Measurements from ENCODE around the gene SLC27A1. TPM values are rescaled to one million over a fixed set of nuclear protein-coding genes. Genes with fewer than 3 reads are reported as not detected.

SLC27A1 gene
- polyA plus RNA-seq, 1 of the 3 experiments (the other 2 are of a cell fraction): 15.0 TPM

GRCh38 chr19:17544418-17544817 lies 74.1 kb downstream of the SLC27A1 start (continued):
- no peak for TF ChIP-seq REST (IDR thresholded peaks at IDR 0.05; ENCODE audit: low read depth, low read length)
- TF ChIP-seq CHD2 (IDR thresholded peaks at IDR 0.05; ENCODE audit: low read length, partially characterized antibody): no peak
- TF ChIP-seq TCF12 (IDR thresholded peaks at IDR 0.05): no peak
- TF ChIP-seq FOSL2 (IDR thresholded peaks at IDR 0.05; ENCODE audit: borderline replicate concordance, low read depth): no peak
- TF ChIP-seq RAD21 (IDR thresholded peaks at IDR 0.05; ENCODE audit: low read length): no peak

- Histone ChIP-seq H3K27ac (ENCODE audit: low read depth in 2 of 2, low read length in 1 of 2) (no peak overlapping the region), H3K9me2 (no peaks in the 10 kb centered on the region), H3K4me2 (no peak overlapping the region), H4K20me1 (ENCODE audit: insufficient read depth) (no peaks in the 10 kb centered on the region), H3K36me3 (replicated peaks in 1 of 2; ENCODE audit: control insufficient read depth in 1 of 2, insufficient read depth in 2 of 2, low read length in 1 of 2) (no peaks in the 10 kb centered on the region), H3K4me3 (ENCODE audit: low read depth in 2 of 2, low read length in 1 of 2) (no peak overlapping the region), H3K9me3 (no peaks in the 10 kb centered on the region), H2AFZ (ENCODE audit: low read depth) (no peak overlapping the region), H3K79me2 (ENCODE audit: insufficient read depth) (no peaks in the 10 kb centered on the region), H3K9ac (no peak overlapping the region), H3F3A (replicated peaks; ENCODE audit: insufficient read depth) (no peaks in the 10 kb centered on the region), H3K27me3 (ENCODE audit: insufficient read depth) (no peaks in the 10 kb centered on the region), H3K4me1 (ENCODE audit: control insufficient read depth in 1 of 2, insufficient read depth in 2 of 2, low read depth in 1 of 2, low read length in 1 of 2) (no peaks in the 10 kb centered on the region)
- TF ChIP-seq JUND (IDR thresholded peaks at IDR 0.05) (no peak), NRF1 (IDR thresholded peaks at IDR 0.05; ENCODE audit: low read depth, low read length) (no peak), EZH2phosphoT487 (IDR thresholded peaks at IDR 0.05; ENCODE audit: borderline replicate concordance, low read depth) (no peak), TAF1 (IDR thresholded peaks at IDR 0.05; ENCODE audit: borderline replicate concordance, low read depth, low read length) (no peak)
- CTCF ChIA-PET: no interaction called here
- POLR2A ChIA-PET: no interaction called here
- DNase-seq: no peak
- WGBS (ENCODE audit: low lambda C conversion rate): 84% methylated on average over 6 of the region's 6 CpGs
Observed at GRCh38 chr19:17548145-17548544, 77.8 kb downstream of the SLC27A1 start.

- H3K36me3 ChIP-seq (replicated peaks in 1 of 2; ENCODE audit: control insufficient read depth in 1 of 2, insufficient read depth in 2 of 2, low read length in 1 of 2): no peaks in the 10 kb centered on the region
- H3K27me3 ChIP-seq (ENCODE audit: insufficient read depth): no peaks in the 10 kb centered on the region
- no peak overlapping the region for H3K4me3 ChIP-seq (ENCODE audit: low read depth in 2 of 2, low read length in 1 of 2)
- no peaks in the 10 kb centered on the region for H3K79me2 ChIP-seq (ENCODE audit: insufficient read depth)
- ChIA-PET POLR2A (no interaction called here), CTCF (no interaction called here)
- no peaks in the 10 kb centered on the region; a peak in 1 of 4 replicates for H3K4me1 ChIP-seq (ENCODE audit: control insufficient read depth in 1 of 2, insufficient read depth in 2 of 2, low read depth in 1 of 2, low read length in 1 of 2)
- H3F3A ChIP-seq (replicated peaks; ENCODE audit: insufficient read depth): peaks cover 6% of the 10 kb centered on the region
- DNase-seq: no peak
- no peak overlapping the region for H2AFZ ChIP-seq (ENCODE audit: low read depth)
- H4K20me1 ChIP-seq (ENCODE audit: insufficient read depth): no peaks in the 10 kb centered on the region
- no peak overlapping the region for H3K9ac ChIP-seq
- H3K4me2 ChIP-seq: no peak overlapping the region
- WGBS (ENCODE audit: low lambda C conversion rate): 53% methylated on average over 4 of the region's 5 CpGs
- H3K27ac ChIP-seq (ENCODE audit: low read depth in 2 of 2, low read length in 1 of 2): no peak overlapping the region
- H3K9me2 ChIP-seq: no peaks in the 10 kb centered on the region
- H3K9me3 ChIP-seq: no peaks in the 10 kb centered on the region
- TF ChIP-seq MAX (IDR thresholded peaks at IDR 0.05; ENCODE audit: low read depth): no peak
- no peak for TF ChIP-seq USF2 (IDR thresholded peaks at IDR 0.05; ENCODE audit: borderline replicate concordance, low read depth, low read length)
- no peak for TF ChIP-seq RCOR1 (IDR thresholded peaks at IDR 0.05; ENCODE audit: low read length)
- no peak for TF ChIP-seq RAD21 (IDR thresholded peaks at IDR 0.05; ENCODE audit: low read length)
- no peak for TF ChIP-seq IRF3 (IDR thresholded peaks at IDR 0.05; ENCODE audit: low read depth, low read length)
- TF ChIP-seq YY1 (IDR thresholded peaks at IDR 0.05; ENCODE audit: low read depth): no peak
- no peak for TF ChIP-seq NRF1 (IDR thresholded peaks at IDR 0.05; ENCODE audit: low read depth, low read length)
- TF ChIP-seq EP300 (IDR thresholded peaks at IDR 0.05; ENCODE audit: borderline replicate concordance in 1 of 2, low read depth in 1 of 2, low read length in 1 of 2): no peak
Observed at GRCh38 chr19:17549085-17549740, 78.9 kb downstream of the SLC27A1 start.
